Sigmoid colon (tissue), 4 donors: ENCODE results near the gene DIS3L.
"Not testable (repeated sequence)": the region's sequence is repeated elsewhere in the genome, so short reads cannot be mapped to it uniquely, and the experiment has no call there.

Experiments
- EP300 ChIP-seq, 4 donors: sonication (generic); formaldehyde crosslinking; IDR thresholded peaks; one replicate each; pipeline ENCODE4 v1.6.1; 2017; ENCODE audit warnings: antibody characterized with exemption in 4 of 4
- POLR2A ChIP-seq, 2 donors: fragments of 450-650 bp; IDR thresholded peaks; one replicate each; pipeline ENCODE4 v1.6.1; 2016; ENCODE audit warnings: antibody characterized with exemption in 2 of 2, mild to moderate bottlenecking in 2 of 2, moderate library complexity in 2 of 2
- TF ChIP-seq, protein P1 (sequence below), 4 experiments: fragments of 450-650 bp in 3 of 4; fragments of 200-600 bp in 1 of 4; IDR thresholded peaks; one replicate each; pipeline ENCODE4 v1.5.1; 2016 to 2019; ENCODE audit warnings: antibody characterized with exemption in 4 of 4, mild to moderate bottlenecking in 3 of 4, moderate library complexity in 2 of 4

DNA sequence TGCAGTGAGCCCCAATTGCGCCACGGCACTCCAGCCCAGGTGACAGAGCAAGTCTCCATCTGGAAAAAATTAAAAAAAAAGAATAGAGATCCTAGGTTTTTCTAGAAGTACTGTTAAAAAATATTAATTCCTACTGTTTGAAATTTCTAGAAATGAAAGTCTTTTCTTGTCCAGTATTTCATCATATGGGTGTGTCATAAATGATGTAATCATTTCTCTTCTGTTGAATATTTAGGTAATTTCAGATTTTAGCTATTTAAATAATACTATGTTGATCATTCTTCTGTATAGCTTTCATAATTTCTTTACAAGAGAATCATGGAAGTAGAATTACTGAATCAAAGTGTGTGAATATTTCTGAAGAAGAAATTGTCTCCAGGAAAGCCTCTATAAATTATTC, 88.0 kb downstream of the DIS3L start:
- TF ChIP-seq, protein P1, sequence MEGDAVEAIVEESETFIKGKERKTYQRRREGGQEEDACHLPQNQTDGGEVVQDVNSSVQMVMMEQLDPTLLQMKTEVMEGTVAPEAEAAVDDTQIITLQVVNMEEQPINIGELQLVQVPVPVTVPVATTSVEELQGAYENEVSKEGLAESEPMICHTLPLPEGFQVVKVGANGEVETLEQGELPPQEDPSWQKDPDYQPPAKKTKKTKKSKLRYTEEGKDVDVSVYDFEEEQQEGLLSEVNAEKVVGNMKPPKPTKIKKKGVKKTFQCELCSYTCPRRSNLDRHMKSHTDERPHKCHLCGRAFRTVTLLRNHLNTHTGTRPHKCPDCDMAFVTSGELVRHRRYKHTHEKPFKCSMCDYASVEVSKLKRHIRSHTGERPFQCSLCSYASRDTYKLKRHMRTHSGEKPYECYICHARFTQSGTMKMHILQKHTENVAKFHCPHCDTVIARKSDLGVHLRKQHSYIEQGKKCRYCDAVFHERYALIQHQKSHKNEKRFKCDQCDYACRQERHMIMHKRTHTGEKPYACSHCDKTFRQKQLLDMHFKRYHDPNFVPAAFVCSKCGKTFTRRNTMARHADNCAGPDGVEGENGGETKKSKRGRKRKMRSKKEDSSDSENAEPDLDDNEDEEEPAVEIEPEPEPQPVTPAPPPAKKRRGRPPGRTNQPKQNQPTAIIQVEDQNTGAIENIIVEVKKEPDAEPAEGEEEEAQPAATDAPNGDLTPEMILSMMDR (IDR thresholded peaks at IDR 0.05) = not testable (repeated sequence)
- not testable (repeated sequence) for TF ChIP-seq EP300, POLR2A (IDR thresholded peaks at IDR 0.05)
